Right lobe of liver (tissue), 6 donors: ENCODE results near the gene MACROD1. TPM values are rescaled to one million over a fixed set of nuclear protein-coding genes. Genes with fewer than 3 reads are reported as not detected.

Source experiments
- ATAC-seq, 4 donors: fragments of 200-7000 bp; cut with Tn5 transposase; one replicate each; pipeline ENCODE4 v1.9.1; 2020; ENCODE audit warnings: mild to moderate bottlenecking in 4 of 4, moderate library complexity in 4 of 4
- DNase-seq, 3 donors: peaks; one replicate each; pipeline ENCODE4 v3.0.0-alpha.2; 2020
- H3K27ac ChIP-seq, 3 donors: fragments of 200-600 bp; one replicate each; pipeline ENCODE4 v1.8.0; 2022
- H3K27me3 ChIP-seq, 2 donors: fragments of 200-600 bp; one replicate each; pipeline ENCODE4 v1.8.0; 2022
- H3K36me3 ChIP-seq, 4 donors: fragments of 200-600 bp; sonication (generic) in 1 of 4; one replicate each; pipeline versions ENCODE4 v1.5.1 to v1.8.0; 2017 to 2022; ENCODE audit warnings: control low read depth in 1 of 4
- H3K4me1 ChIP-seq, 4 donors: fragments of 200-600 bp; sonication (generic) in 1 of 4; one replicate each; pipeline versions ENCODE4 v1.5.1 to v1.8.0; 2017 to 2022; ENCODE audit warnings: control low read depth in 1 of 4
- H3K4me3 ChIP-seq, 3 donors: fragments of 200-600 bp; one replicate each; pipeline ENCODE4 v1.8.0; 2022
- H3K9me3 ChIP-seq, 4 donors: fragments of 200-600 bp; sonication (generic) in 1 of 4; one replicate each; pipeline versions ENCODE4 v1.5.1 to v1.8.0; 2017 to 2022; ENCODE audit warnings: control low read depth in 1 of 4
- POLR2A ChIP-seq: fragments of 450-650 bp; IDR thresholded peaks from one replicate; pipeline ENCODE4 v1.6.1; 2017; ENCODE audit warnings: antibody characterized with exemption, mild to moderate bottlenecking
- WGBS: methylation state at CpG from one replicate; pipeline ENCODE4 v1.1.6; 2018; ENCODE audit warnings: low coverage, low lambda C conversion rate; ENCODE audit not compliant: insufficient coverage; ENCODE audit errors: missing lambda C conversion rate; 5-methylcytosine and 5-hydroxymethylcytosine counted together
- intact Hi-C, 2 donors: fragments of 100-400 bp; cut with DNase I; formaldehyde crosslinking; loops; one replicate each; pipeline versions ENCODE4 v1.11.2 to v1.14.1; 2022
- total RNA-seq, 6 experiments: library from RNA; depleted of rRNA in 2 of 6; stranded (reverse); fragments of >200 nt in 2 of 6; fragmentation: NEBNext Ultra II Directional in 3 of 6; extraction: Animal tissue kit (Norgen Biotek cat#: 25700) in 3 of 6; gene quantifications; one replicate each; pipeline versions ENCODE4 v1.1.0 to v1.2.4, GENCODE V29; 2016 to 2023
- TF ChIP-seq, protein P1 (sequence below), 4 donors: fragments of 200-600 bp in 3 of 4; fragments of 450-650 bp in 1 of 4; IDR thresholded peaks; one replicate each; pipeline versions ENCODE4 v1.5.1 to v1.8.0; 2016 to 2022; ENCODE audit warnings: antibody characterized with exemption in 4 of 4, mild to moderate bottlenecking in 2 of 4
- donor health status: DM: no; HTN: yes; CAD: no.
- donor health status: DM: no; HTN: no; CAD: no.
- donor health status: DM: no; HTN: no; CAD: no.
- donor health status: DM: no; HTN: yes; CAD: no.
- donor health status: DM: no; HTN: yes; CAD: no.

The MACROD1 gene
- total RNA-seq, 6 experiments from 2014 or later: 12.3 to 219 (median 27.8) TPM

DNA sequence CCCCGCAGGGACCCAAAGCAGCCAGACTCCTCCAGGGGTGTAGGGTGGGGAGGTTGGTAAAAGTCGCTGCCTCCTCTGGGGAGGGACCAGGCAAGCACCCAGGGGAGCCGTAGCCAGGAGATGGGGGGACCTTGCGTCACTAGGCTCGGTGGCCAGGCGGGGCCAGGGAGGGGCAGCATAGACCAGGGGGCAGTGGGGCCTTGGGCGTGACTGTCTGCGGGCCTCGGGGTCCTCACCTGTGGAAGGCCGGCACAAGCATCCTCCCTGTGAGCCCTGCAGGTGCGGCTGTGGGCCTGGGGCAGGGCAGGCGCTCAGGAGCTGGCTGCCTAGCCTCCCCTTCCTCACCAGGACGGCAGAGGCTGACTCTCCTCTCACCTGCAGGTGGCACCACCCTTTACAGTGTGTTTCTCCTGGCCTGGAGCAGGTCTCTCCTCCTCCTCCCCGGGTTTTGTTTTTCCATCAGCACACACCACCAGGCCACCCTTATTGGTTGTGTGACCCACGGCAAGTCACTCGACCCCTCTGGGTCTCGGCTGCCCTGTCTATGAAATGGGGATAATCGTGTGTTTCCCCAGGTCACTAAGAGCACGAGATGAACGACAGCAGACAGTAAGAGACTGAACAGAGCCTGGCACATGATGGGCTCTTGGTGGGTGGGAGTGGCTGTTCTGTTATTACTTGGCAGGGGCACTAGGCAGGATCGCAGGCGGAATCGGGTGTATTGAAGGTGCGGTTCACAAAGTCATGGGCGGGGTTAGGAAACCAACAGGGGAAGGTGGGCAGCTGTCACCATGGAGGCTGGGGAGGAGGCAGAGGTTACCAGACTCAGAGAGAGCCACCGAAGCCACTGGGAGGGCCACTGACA lies 77.5 kb downstream of the MACROD1 start:
- no peak for ATAC-seq
- Histone ChIP-seq H3K27me3 (no peaks in the 10 kb centered on the region), H3K4me3 (no peak overlapping the region), H3K4me1 (peaks cover 0 to 40% (median 12%) of the 10 kb centered on the region in 4 donors), H3K36me3 (no peaks in the 10 kb centered on the region), H3K27ac (no peak overlapping the region), H3K9me3 (no peaks in the 10 kb centered on the region)
- no peak for DNase-seq
- TF ChIP-seq POLR2A: no peak
- TF ChIP-seq, protein P1, sequence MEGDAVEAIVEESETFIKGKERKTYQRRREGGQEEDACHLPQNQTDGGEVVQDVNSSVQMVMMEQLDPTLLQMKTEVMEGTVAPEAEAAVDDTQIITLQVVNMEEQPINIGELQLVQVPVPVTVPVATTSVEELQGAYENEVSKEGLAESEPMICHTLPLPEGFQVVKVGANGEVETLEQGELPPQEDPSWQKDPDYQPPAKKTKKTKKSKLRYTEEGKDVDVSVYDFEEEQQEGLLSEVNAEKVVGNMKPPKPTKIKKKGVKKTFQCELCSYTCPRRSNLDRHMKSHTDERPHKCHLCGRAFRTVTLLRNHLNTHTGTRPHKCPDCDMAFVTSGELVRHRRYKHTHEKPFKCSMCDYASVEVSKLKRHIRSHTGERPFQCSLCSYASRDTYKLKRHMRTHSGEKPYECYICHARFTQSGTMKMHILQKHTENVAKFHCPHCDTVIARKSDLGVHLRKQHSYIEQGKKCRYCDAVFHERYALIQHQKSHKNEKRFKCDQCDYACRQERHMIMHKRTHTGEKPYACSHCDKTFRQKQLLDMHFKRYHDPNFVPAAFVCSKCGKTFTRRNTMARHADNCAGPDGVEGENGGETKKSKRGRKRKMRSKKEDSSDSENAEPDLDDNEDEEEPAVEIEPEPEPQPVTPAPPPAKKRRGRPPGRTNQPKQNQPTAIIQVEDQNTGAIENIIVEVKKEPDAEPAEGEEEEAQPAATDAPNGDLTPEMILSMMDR (IDR thresholded peaks at IDR 0.05): peak in 2 of 4 donors; percentile 14 to 16
- intact Hi-C loops: no loop called here
- 84% methylated on average over 12 of the region's 26 CpGs for WGBS

DNA sequence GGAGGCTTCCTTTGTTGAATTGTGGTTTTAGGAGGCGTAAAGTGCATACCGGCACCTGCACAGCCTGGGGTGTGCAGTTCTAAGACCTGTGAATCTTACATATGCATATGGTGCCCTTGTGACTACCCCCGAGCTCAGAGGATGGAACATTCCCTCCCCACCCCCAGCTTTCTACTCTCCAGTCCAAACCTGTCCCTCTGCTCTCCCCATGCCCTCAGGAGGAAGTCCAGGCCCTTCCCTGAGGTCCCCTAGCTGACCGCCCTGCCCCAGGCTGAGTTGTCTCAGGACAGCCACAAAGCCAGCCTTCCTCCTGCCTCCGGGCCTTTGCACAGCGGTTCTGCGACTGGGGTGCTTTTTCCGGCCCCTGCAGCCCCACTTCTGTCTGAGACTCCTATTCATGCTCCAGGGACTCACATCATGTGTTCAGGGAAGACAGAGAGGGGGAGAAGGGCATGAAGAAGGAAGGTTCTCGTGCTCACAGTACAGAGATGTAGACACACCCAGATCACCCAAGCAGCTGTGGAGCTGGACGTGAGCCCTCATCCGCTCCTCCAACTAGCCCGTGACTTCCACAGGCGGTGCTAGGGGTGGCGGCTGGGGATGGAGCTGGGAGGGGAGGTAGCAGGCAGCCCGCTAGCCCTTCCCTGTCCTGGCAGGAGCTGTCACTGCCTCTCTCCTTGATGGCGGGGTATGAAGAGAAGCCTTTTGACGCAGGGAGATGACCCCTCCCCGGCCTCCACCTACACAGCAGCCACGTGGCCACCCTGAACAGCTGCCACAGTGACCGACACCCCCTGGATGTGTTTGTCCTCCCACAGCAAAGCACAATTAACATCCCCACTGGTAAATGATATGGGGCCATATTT lies 79.4 kb downstream of the MACROD1 start:
- H3K9me3 ChIP-seq: no peaks in the 10 kb centered on the region
- TF ChIP-seq, protein P1 (IDR thresholded peaks at IDR 0.05): no peak
- no peak for TF ChIP-seq POLR2A
- intact Hi-C loops: no loop called here
- no peaks in the 10 kb centered on the region for H3K27me3 ChIP-seq
- 70% methylated on average over 11 of the region's 20 CpGs for WGBS
- H3K4me1 ChIP-seq: peaks cover 0 to 23% (median 8%) of the 10 kb centered on the region in 4 donors
- H3K4me3 ChIP-seq: no peak overlapping the region
- H3K36me3 ChIP-seq: no peaks in the 10 kb centered on the region
- no peak for DNase-seq
- ATAC-seq: no peak
- H3K27ac ChIP-seq: no peak overlapping the region

DNA sequence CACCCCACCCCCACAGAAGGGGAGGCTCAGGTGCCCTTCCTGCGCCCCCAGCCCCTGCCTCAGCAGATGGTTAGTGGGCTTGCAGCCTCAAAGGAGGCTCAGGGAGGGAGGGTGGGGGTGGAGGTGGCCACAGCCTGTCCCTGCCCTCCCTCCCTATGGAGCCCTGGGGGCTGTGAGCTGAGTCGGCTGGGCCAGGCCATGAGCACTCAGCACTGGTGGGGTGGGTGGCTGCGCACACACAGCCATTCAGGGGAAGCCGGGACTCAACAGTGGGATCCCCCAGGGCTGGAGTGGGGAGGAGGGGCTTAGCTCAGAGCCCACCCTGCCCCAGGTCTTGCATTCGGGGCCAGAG lies 80.0 kb downstream of the MACROD1 start:
- intact Hi-C loops: no loop called here
- Histone ChIP-seq H3K4me3 (no peak overlapping the region), H3K4me1 (peaks cover 0 to 18% (median 8%) of the 10 kb centered on the region in 4 donors), H3K27ac (no peak overlapping the region), H3K9me3 (no peaks in the 10 kb centered on the region), H3K36me3 (no peaks in the 10 kb centered on the region), H3K27me3 (no peaks in the 10 kb centered on the region)
- WGBS: no CpG with 5 or more reads among the region's 5 CpGs
- TF ChIP-seq POLR2A: no peak
- TF ChIP-seq, protein P1 (IDR thresholded peaks at IDR 0.05): no peak
- no peak for DNase-seq
- ATAC-seq: no peak

DNA sequence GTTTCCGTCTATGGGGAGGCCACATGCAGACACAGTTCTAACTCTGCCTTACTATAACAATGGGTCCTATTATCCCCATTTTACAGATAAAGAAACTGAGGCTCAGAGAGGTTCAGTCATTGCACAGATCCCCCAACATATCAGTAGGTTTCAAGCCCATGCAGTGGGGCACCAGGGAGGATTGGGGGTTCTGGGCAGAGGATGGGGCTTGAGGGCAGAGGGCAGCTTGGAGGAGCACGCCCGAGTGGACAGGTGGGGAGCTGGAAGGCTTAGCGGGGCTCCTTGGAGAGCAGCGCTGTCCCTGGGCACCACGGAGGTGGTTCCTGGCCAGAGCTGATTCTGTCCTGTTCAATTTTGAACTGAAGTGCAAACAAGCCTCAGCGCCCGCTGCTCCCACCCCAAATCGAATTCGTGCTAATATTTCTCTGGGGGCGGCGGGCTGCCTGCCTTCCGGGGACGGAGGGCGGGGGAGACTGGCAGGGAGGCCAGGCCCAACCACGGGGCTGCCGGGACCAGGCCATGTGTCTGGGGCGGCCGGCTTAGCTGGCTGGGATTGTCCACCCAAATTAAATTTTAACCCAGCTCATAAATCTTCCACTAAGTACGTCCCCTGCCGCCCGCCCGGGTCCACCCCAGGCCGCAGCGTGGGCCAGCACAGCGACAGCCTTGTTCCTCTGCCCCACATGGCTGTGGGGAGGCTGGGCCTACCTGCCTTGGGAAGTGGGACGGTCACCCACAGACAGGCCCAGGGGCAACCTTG lies 80.8 kb downstream of the MACROD1 start:
- DNase-seq (peak; percentile 82 to 89 (median 88)), ATAC-seq (peak; percentile 92 to 95 (median 92))
- no peaks in the 10 kb centered on the region for H3K27me3 ChIP-seq
- 40% methylated on average over 17 of the region's 27 CpGs for WGBS
- H3K9me3 ChIP-seq: no peaks in the 10 kb centered on the region
- H3K4me1 ChIP-seq: peaks cover 0 to 18% (median 8%) of the 10 kb centered on the region in 4 donors
- TF ChIP-seq, protein P1 (IDR thresholded peaks at IDR 0.05): peak in 1 of 4 donors; percentile 13
- TF ChIP-seq POLR2A: no peak
- peak overlapping the region in 2 of 3 donors; percentile 20 to 43 for H3K27ac ChIP-seq
- intact Hi-C loops: no loop called here
- H3K4me3 ChIP-seq: peak overlapping the region in 2 of 3 donors; percentile 16 to 19
- H3K36me3 ChIP-seq: no peaks in the 10 kb centered on the region
